ENCODE results near the gene SUN3.

DNA sequence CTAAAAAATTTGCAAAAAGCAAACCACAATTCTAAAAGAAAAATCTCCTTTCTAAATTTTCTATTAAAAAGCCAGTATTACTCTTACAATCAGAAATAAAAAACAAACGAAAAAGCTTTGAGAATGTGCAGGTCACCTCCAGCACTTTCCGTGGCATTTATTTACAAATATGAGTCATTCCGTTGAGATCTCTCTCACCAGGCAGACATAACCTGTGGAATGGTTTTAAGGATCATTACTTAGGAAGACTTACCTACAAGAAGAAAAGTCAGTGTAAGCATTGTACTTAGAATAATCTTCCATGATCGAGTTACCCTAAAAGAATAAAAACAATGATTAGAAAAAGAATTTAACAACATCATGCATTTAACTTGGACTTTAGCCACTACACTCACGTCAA, 3.3 kb downstream of the SUN3 start:
- TF ChIP-seq, protein P1, sequence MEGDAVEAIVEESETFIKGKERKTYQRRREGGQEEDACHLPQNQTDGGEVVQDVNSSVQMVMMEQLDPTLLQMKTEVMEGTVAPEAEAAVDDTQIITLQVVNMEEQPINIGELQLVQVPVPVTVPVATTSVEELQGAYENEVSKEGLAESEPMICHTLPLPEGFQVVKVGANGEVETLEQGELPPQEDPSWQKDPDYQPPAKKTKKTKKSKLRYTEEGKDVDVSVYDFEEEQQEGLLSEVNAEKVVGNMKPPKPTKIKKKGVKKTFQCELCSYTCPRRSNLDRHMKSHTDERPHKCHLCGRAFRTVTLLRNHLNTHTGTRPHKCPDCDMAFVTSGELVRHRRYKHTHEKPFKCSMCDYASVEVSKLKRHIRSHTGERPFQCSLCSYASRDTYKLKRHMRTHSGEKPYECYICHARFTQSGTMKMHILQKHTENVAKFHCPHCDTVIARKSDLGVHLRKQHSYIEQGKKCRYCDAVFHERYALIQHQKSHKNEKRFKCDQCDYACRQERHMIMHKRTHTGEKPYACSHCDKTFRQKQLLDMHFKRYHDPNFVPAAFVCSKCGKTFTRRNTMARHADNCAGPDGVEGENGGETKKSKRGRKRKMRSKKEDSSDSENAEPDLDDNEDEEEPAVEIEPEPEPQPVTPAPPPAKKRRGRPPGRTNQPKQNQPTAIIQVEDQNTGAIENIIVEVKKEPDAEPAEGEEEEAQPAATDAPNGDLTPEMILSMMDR (IDR thresholded peaks at IDR 0.05) = no peak
- no peak for TF ChIP-seq POLR2A (IDR thresholded peaks at IDR 0.05)
